ENCODE data around the gene AGMO. TPM values are rescaled to one million over a fixed set of nuclear protein-coding genes. Genes with fewer than 3 reads are reported as not detected.

AGMO gene
- polyA plus RNA-seq, 1 donor (not counting 4 experiments of a cell fraction or from before 2014, with no cell fraction given) = not detected

- Histone ChIP-seq H3K4me3 (ENCODE audit: control insufficient read depth in 2 of 3, extremely low read depth in 1 of 3, insufficient read depth in 2 of 3, low read depth in 1 of 3, low read length in 3 of 3) (no peak overlapping the region), H3K9ac (ENCODE audit: control insufficient read depth, extremely low read depth, insufficient read depth, low read length) (no peak overlapping the region), H3K79me2 (ENCODE audit: control insufficient read depth, insufficient read depth, low read length) (no peaks in the 10 kb centered on the region), H2AFZ (ENCODE audit: control insufficient read depth, low read length) (no peak overlapping the region), H3K9me3 (ENCODE audit: control insufficient read depth, low read depth, low read length) (no peaks in the 10 kb centered on the region), H4K20me1 (ENCODE audit: control insufficient read depth, extremely low read depth, insufficient read depth, low read length) (no peaks in the 10 kb centered on the region), H3K9me1 (ENCODE audit: control insufficient read depth, extremely low read depth, insufficient read depth, low read length) (no peaks in the 10 kb centered on the region), H3K4me2 (ENCODE audit: control insufficient read depth, extremely low read depth, insufficient read depth, low read depth, low read length) (no peak overlapping the region), H3K36me3 (ENCODE audit: control insufficient read depth in 2 of 2, extremely low read depth in 1 of 2, insufficient read depth in 2 of 2, low read length in 2 of 2) (no peaks in the 10 kb centered on the region), H3K27me3 (ENCODE audit: control insufficient read depth, extremely low read depth, insufficient read depth, low read length) (no peaks in the 10 kb centered on the region), H3K27ac (ENCODE audit: control insufficient read depth, insufficient read depth, low read length) (no peak overlapping the region), H3K4me1 (ENCODE audit: control insufficient read depth, extremely low read depth, insufficient read depth, low read length) (no peaks in the 10 kb centered on the region)
- DNase-seq (ENCODE audit: low read depth, low spot score) (no peak), FAIRE-seq (no peak)
- dilution Hi-C loops (cut with MboI; ENCODE audit: extremely low pct_ligation_motif_present, low sequenced_read_pairs) = no loop called here
- TF ChIP-seq EZH2 (IDR thresholded peaks at IDR 0.05; ENCODE audit: low read length) (no peak), CTCF (optimal IDR thresholded peaks at IDR 0.05 in 1 of 3, IDR thresholded peaks at IDR 0.05 in 1 of 3, conservative IDR thresholded peaks at IDR 0.05 in 1 of 3; ENCODE audit: extremely low read depth in 1 of 3, insufficient read depth in 2 of 3, low read length in 3 of 3) (no peak)
Observed at GRCh38 chr7:15543256-15543655, 18.6 kb downstream of the AGMO start.

GRCh38 chr7:15527648-15528047 is 34.2 kb downstream of the AGMO start:
- Histone ChIP-seq H3K4me3 (ENCODE audit: control insufficient read depth in 2 of 3, extremely low read depth in 1 of 3, insufficient read depth in 2 of 3, low read depth in 1 of 3, low read length in 3 of 3) (no peak overlapping the region), H3K79me2 (ENCODE audit: control insufficient read depth, insufficient read depth, low read length) (no peaks in the 10 kb centered on the region), H2AFZ (ENCODE audit: control insufficient read depth, low read length) (no peak overlapping the region), H3K36me3 (ENCODE audit: control insufficient read depth in 2 of 2, extremely low read depth in 1 of 2, insufficient read depth in 2 of 2, low read length in 2 of 2) (no peaks in the 10 kb centered on the region), H3K4me2 (ENCODE audit: control insufficient read depth, extremely low read depth, insufficient read depth, low read depth, low read length) (no peak overlapping the region), H3K27me3 (ENCODE audit: control insufficient read depth, extremely low read depth, insufficient read depth, low read length) (no peaks in the 10 kb centered on the region), H3K9me1 (ENCODE audit: control insufficient read depth, extremely low read depth, insufficient read depth, low read length) (no peaks in the 10 kb centered on the region), H3K9ac (ENCODE audit: control insufficient read depth, extremely low read depth, insufficient read depth, low read length) (no peak overlapping the region), H3K9me3 (ENCODE audit: control insufficient read depth, low read depth, low read length) (no peaks in the 10 kb centered on the region), H4K20me1 (ENCODE audit: control insufficient read depth, extremely low read depth, insufficient read depth, low read length) (no peaks in the 10 kb centered on the region), H3K27ac (ENCODE audit: control insufficient read depth, insufficient read depth, low read length) (no peak overlapping the region), H3K4me1 (ENCODE audit: control insufficient read depth, extremely low read depth, insufficient read depth, low read length) (no peaks in the 10 kb centered on the region)
- DNase-seq (ENCODE audit: low read depth, low spot score) (no peak), FAIRE-seq (no peak)
- TF ChIP-seq EZH2 (IDR thresholded peaks at IDR 0.05; ENCODE audit: low read length) (no peak), CTCF (optimal IDR thresholded peaks at IDR 0.05 in 1 of 3, IDR thresholded peaks at IDR 0.05 in 1 of 3, conservative IDR thresholded peaks at IDR 0.05 in 1 of 3; ENCODE audit: extremely low read depth in 1 of 3, insufficient read depth in 2 of 3, low read length in 3 of 3) (no peak)
- dilution Hi-C loops (cut with MboI; ENCODE audit: extremely low pct_ligation_motif_present, low sequenced_read_pairs) = no loop called here

Data from keratinocyte (primary cell).